Fibroblast of skin of right quadriceps (primary cell): ENCODE data around the gene SEC31A.
"Not testable (repeated sequence)": the region's sequence is repeated elsewhere in the genome, so short reads cannot be mapped to it uniquely, and the experiment has no call there.

Source experiments
- DNase-seq: peaks from one replicate; pipeline ENCODE4 v3.0.0-alpha.2; 2013

Gene SEC31A

GRCh38 chr4:82891707-82892466 is 934 bp upstream of the SEC31A start:
- DNase-seq: peak; percentile 10

GRCh38 chr4:82890528-82890900 is 439 bp downstream of the SEC31A start:
- no peak for DNase-seq

GRCh38 chr4:82889287-82889686 is 1.7 kb downstream of the SEC31A start:
- no peak for DNase-seq

- DNase-seq: no peak
Measured at GRCh38 chr4:82886147-82886942, 4.6 kb downstream of the SEC31A start.

- no peak for DNase-seq
Measured at GRCh38 chr4:82885410-82885809, 5.5 kb downstream of the SEC31A start.

- DNase-seq: no peak
Measured at GRCh38 chr4:82868572-82868971, 22.4 kb downstream of the SEC31A start.

DNA sequence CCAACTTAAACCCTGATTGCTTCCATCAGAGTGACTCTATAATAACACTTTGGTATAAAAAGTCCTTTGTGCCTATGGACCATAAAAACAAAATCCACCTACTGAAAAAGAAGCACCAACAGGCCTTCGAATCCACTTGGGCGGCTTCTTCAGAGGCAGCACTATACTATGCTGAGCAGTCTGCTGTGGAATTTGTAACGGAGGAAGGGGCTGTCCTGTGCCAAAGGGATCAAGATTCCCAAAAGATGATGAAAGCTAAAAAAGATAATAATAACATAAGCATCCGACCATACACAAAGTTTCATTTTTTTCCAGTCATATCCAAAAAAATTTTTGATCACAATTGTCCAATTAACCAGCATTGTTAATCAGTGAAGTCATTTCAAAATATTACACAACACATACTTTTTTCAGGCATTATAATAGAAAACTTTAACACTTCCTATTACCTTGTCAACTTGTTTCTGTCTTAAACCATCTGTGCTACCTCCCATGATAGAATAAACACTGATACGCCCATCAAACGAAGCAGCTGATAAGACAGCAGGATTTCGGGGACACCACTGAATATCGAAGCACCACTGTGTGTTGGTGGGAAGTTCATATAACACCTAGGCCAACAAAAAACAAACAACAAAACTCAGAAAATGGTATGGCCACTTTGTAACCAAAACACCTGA is 24.1 kb downstream of the SEC31A start:
- DNase-seq: peak; percentile 20

DNA sequence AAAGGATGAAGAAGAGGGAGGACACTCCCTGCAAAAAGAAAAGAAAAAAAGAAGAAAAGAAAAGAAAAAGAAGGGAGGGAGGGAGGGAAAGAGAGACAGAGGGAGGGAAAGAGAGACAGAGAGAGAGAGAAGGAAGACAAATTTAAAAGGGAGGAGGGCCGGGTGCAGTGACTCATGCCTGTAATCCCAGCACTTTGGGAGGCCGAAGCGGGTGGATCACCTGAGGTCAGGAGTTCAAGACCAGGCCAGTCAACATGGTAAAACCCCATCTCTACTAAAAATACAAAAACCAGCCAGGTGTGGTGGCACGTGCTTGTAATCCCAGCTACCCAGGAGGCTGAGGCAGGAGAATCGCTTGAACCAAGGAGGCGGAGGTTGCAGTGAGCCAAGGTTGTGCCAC is 24.9 kb downstream of the SEC31A start:
- DNase-seq: not testable (repeated sequence)

DNA sequence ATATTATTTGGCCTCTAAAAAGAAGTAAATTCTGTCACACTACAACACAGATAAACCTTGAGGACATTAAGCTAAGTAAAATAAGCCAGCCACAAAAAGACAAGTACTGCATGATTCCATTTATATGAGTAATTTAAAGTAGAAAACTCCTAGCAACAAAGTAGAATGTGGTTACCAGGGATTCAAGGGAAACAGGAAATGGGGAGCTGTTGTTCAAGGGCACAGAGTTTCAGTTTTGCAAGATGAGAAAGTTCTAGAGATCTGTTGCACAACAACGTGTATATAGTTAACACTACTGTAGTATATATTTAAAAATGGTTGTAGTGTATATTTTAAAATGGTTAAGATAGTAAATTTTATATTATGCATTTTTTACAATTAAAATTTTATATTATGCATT is 25.4 kb downstream of the SEC31A start:
- peak; percentile 85 for DNase-seq

DNA sequence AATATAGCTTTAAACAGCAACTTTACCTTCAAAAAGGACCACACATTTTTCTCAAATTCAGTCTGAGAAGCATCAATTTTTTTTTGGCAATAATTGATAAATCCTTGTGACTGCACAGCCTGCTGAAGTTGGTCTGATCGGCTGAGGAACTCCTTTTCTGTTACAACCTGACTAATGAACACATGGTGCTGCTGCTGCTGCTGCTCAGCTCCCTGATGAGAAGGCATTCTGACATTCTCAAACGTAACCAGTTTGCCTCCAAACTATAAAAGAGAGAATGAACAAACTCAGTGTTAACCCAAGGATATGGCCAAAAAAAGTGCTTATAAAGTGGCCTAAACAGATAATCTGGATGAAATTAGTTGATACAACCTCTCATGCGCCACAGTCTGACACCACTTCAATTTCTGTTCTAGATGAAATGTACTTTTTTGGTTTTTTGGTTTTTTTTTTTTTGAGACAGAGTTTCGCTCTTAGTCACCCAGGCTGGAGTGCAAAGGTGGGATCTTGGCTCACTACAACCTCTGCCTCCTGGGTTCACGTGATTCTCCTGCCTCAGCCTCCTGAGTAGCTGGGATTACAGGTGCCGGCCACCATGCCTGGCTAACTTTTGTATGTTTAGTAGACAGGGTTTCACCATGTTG is 26.5 kb downstream of the SEC31A start:
- DNase-seq: no peak

GRCh38 chr4:82861529-82861928 is 29.4 kb downstream of the SEC31A start:
- no peak for DNase-seq

DNA sequence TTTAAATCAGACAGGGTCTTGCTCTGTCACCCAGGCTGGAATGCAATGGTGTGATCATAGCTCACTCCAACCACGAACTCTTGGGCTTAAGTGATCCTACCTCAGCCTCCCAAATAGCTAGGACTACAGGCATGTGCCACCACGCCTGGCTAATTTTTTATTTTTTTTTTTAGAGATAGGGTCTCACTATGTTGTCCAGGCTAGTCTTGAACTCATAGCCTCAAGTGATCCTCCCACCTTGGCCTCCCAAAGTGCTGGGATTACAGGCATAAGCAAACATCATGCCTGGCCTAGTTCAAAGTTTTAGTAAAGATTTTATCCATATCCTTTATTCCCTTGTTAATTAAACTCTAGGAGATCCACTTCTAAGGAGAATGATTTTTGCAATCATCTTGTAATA is 30.5 kb downstream of the SEC31A start:
- not testable (repeated sequence) for DNase-seq

GRCh38 chr4:82852751-82853285 is 38.1 kb downstream of the SEC31A start:
- DNase-seq: no peak

DNA sequence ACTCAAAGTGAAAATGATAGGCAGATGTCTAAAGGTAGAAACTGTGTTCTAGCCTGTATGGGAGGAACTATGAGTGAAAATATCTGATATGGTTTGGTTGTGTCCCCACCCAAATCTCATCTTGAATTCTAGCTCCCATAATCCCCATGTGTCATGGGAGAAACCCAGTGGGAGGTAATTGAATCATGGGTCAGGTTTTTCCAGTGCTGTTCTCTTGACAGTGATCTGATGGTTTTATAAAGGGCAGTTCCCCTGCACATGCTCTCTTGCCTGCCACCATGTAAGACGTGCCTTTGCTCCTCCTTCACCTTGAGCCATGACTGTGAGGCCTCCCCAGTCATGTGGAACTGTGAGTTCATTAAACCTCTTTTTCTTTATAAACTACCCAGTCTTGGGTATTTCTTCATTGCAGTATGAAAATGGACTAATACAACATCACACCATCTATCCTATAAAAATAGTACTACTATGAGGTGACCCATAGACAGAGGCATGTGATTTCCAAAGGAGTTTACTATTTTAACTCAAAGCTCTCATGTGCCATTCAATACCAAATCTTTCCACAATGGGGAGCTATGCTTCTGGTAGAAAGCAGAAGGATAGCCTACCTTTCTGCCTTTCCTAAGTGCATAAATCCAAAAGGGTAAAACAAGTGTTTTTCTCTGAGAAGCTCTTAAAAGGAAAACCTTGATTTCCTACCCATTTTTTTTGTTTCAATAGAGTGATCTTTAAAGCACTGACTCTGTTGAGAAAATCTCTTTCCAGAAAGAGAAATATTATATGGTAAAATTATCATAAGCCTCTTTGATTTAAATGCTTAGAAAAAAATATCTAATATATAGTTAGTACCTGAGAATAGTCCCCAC is 38.8 kb downstream of the SEC31A start:
- peak; percentile 20 for DNase-seq

GRCh38 chr4:82851318-82851717 is 39.6 kb downstream of the SEC31A start:
- DNase-seq: no peak

DNA sequence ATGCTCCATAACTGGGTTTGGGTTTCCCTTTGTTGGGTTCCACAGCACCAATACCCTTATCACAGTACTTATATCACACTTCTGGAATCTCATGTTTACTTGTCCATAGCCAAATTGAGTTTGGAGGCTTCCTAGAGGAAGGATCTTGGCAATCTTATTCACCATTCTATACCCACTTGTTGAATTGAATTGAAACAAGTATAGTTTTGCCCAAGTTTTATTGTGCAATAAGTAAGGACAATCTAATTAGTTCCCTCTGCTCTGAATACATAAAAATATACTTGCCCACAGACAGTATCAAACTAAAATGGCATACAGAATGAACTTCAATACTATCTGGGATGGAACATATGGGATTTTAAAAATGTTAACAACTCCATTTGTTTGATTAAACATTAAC is 40.3 kb downstream of the SEC31A start:
- DNase-seq: no peak

GRCh38 chr4:82848706-82849105 is 42.2 kb downstream of the SEC31A start:
- no peak for DNase-seq

DNA sequence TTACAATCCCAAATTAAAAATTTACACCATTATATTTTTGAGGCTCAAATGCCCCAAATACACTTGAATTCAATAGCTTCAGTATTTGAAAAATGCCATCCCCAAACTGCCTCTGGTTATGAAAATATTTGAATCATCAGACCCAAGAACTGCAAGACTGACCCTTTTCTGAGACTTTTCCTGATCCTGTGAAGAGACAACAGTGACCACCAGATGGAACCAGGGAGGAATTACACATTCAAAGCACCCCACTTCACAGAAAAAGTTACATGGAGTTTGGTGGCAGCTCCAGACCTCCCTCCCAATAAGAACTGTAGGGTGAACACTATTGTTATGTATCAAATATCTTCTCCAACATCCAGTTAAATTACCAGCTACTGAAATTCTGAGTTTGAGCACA is 48.4 kb downstream of the SEC31A start:
- DNase-seq: peak; percentile 8

DNA sequence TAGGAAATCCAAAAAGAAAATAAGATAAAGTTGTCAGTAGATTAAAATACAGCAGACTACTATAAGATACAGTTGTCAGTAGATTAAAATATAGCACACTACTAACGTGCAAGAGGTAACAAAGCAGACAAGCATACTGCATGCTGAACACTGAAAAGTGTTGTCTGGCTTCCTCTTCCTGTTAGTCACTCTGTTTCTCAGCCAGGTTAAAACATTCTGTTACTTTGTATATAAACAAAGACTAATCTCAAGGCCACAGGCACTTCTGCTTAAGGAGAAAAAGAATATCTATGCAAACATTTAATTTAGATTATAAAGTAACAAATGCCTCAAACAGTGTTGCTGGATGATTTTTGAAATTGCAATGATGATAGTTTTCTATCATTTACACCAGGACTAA is 51.3 kb downstream of the SEC31A start:
- DNase-seq: no peak

DNA sequence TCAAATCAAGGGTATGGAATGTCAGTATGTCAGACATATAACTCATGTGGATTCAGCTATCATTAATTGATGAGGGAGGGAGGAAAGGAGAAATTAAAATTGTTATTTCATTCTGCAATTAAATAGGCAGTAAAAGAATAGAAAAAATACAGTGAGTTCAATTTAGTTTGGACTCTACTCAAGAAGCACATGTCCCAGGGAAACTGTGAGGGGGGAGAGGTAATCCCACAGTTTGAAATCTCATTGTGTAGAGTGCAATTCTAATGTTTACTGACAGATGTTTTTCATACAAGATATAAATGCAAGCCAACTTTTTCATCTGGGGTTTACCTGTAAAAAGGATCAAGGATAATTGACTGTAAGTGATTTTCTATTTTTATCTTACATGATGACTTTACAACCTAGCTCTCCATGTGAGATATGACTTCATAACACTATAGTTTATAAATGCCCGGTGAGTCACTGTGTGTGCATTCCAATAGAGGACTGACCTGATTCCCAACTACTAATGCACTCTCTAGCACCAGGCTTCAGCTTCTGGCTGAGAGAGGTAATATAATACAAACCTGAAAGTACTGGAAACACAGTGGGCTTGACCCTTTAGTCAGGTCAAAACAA is 57.1 kb downstream of the SEC31A start:
- DNase-seq: peak; percentile 84

- not testable (repeated sequence) for DNase-seq
Measured at GRCh38 chr4:82833060-82833459, 57.9 kb downstream of the SEC31A start.

DNA sequence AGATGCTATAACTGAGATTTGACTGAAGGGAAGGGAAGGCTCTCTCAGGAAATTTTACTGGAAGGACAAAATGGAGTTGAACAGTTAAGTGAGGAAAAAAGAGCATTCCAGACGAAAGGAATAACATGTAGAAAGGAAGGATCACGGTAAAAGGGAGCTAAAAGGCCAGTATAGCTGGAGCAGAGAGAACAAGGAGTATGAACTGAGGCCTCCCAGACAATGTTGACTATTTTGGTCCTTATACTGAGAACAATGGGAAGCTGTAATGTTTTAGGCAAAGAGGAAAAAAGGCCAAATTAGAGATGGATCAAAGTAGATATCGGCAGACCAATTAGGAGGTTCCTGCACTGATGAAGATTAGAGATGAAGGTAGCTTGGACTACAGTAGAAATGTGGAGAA is 65.5 kb downstream of the SEC31A start:
- no peak for DNase-seq
